ENCODE results near the gene NOL8.

Gene NOL8

GRCh38 chr9:92325269-92325990 lies at the start of gene NOL8, which contains the start of gene CENPP:
Gene NOL8, minus strand, starts transcription at chr9:92325350. Its CDS starts 1,189 bp downstream, at chr9:92324161.
Gene CENPP, plus strand, starts transcription at chr9:92325953.
- peak; percentile 74 for DNase-seq

- DNase-seq, result no peak
These were observed 48.0 kb upstream of the NOL8 start for GRCh38 chr9:92373167-92373566.

- no peak for DNase-seq
These were observed 43.9 kb upstream of the NOL8 start for GRCh38 chr9:92369075-92369474.

- DNase-seq, result no peak
These were observed 34.9 kb upstream of the NOL8 start for GRCh38 chr9:92360083-92360482.

DNA sequence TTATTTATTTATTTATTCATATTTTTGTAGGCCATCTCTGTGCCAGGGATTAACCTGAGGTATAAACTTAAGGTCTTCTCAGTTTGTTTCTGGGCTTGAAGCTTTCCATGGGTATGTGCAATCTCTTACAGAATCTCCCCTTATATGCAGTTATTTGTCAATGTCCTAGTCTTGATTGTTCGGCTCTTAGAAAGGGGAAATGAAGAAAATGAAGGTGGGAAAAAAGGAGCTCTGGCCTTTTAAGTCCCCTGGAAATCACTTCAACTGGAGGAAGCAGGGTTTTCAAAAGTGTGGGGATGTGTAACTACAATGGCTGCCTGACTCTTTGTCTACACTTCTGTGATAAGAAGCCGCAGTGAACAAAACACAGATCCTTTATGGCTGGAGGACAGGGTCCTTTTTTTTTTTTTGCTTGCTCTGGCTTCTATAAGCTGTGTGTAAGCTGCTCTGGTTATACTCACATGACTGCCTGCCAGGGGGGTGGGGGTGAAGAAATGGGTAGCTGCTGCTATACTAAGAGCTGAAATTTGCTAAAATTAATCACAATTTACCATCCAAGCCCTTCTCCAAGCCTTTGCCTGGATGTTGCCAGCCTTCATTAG lies 34.3 kb upstream of the NOL8 start:
- no peak for DNase-seq

GRCh38 chr9:92353051-92353450 lies 27.9 kb upstream of the NOL8 start:
- no peak for DNase-seq

DNA sequence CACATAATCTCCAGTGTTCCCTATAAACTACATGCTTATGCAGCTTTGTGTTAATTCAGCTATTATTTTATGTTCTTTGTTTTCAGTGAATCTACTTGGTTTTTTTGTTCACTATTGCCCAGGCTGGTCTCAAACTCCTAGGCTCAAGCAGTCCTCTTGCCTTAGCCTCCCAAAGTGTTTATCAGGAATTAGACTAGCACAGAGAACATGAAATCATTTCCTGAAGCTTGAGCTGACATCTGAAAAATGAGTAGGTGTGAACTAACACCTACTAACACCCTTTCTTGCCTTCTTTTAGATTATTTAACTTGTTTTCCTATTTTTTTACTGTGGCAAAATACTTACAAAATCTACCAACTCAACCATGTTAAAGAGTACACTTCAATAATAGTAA lies 25.6 kb upstream of the NOL8 start:
- DNase-seq, result no peak

DNA sequence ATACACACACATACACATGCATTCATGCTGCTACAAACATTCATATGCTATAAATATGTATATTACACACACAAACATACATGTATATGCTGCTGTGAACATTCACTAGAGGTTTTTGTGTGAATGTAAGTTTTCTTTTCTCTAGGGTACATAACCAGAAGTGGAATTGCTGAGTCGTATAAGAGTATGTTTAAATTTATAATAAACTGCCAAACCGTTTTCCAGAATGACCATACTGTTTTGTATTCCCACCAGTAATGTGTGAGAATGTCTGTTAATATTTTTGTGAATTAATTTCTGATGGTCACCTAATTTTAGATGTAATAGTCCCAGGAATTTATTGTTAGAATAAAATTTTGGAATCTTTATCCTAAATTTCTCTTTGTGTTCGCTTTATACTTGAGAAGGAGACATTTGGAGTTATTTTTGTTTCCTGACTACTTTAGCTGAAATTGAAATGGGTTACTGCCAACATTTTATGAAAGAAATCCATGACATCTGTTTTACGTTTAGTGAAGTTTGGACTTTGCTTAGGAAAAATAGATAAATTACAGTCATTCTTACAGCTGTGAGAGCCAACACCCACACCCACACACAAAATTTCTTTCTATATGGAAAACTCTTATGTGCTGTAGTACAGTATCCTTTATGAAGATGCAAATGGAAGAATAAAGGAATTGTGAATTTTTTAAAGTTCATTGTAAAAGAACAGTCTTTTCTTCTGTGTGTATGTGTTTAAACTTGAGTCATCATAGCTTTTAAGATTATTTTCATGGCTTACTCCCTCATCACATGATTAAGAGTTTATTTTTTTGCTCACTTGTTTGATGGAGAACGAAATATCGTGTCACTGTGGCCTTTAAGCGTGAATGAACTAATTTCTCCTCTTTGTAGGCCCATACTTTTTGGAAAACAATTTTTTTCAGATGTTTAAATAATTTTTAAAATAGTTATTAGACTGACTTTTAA lies 24.9 kb upstream of the NOL8 start:
- DNase-seq, result no peak

DNA sequence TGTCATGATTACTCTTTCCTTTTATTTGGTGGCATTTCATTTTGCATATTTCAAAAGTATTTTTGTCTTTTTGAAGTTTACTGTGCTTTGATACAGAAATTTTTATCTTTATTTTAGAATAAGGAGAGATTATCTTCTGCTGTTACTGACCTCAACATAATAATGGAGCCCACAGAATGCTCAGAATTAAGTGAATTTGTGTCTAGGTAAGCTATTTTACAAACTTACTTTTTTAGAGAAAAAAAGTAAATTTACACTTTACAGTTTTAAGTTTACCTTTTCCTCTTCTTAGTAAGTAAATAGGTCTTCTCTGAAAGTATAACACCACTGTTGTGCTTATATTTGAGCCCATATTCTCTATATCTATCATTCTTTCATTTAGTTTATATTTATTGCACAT lies 20.4 kb upstream of the NOL8 start:
- no peak for DNase-seq

DNA sequence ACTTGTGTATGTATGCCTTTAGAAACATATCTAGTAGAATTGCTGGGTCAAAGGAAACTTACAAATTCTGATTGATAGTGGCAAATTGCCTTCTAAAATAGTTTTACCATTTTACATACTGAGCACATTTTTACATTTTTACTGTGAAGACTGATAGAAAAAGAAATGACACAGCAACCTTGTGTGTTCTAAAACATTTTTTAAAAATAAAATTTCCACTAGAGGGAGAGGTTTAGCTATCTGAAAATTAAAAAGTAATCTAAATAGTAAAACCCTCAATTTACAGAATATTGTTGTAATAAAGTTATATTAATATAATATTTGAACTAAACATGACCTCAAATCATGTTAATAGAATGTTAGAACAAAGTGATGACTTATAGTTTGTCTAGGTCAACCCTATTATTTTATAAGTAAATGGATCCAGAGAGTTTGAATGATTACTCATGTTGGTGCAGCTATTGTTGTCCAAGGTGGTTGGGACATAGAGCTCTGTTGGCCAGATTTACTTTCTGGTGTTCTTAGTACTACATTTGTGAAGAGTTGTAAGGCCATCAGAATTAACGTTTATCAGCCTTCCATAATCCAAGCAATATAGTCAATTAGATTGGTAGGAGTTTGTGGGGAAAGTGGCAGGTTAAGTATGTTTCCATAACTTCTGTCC lies 17.8 kb upstream of the NOL8 start:
- no peak for DNase-seq

GRCh38 chr9:92341578-92341977 lies 16.4 kb upstream of the NOL8 start:
- no peak for DNase-seq

GRCh38 chr9:92333282-92333634 lies 8.1 kb upstream of the NOL8 start:
- no peak for DNase-seq

GRCh38 chr9:92332577-92333281 lies 7.6 kb upstream of the NOL8 start:
- DNase-seq, result no peak

DNA sequence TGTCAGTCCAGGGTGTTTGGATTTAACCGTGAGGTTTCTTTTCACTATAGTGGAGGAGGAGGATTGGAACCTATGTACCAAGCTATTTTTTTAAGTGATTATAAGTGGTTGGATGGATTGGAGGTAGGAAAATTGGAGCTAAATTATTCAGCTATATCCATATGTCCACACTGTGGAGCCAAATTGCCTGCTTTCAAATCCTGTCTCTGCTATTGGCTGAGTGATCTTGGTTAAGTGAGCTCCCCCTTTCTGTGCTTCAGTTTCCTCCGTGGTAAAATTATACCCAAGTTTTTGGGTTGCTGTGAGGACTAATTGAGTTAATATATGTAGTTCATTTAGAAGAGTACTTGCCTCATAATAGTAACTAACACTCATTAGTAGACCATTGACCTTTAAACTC lies 3.1 kb upstream of the NOL8 start:
- DNase-seq, result no peak

DNA sequence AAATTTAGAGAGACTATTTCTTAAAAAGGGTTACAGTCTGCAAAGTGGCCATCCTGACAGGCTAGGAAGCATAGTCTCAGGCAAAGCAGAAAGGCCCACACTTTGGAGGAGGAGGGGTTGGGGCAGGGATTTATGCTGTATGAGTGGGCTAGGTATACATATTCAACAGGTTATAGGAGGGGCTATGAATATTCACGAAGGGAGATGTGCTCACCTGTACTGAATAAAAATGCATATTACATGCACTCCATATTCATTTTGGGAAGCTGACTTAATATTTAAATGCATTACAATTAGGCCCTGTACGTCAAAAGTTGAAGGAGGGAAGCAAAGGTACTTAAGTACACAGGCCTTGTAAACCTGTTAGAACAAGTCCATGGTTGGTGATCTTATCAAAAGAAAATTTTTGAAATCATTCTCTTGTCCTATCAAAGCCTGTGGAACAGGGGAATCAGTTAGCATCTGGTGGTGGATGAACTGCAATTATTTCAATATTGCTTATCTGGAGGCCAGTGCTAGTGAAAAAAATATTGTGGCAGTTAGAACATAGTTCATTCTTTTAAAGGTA lies 2.2 kb upstream of the NOL8 start:
- no peak for DNase-seq

- no peak for DNase-seq
These were observed 896 bp upstream of the NOL8 start for GRCh38 chr9:92325991-92326500.

DNA sequence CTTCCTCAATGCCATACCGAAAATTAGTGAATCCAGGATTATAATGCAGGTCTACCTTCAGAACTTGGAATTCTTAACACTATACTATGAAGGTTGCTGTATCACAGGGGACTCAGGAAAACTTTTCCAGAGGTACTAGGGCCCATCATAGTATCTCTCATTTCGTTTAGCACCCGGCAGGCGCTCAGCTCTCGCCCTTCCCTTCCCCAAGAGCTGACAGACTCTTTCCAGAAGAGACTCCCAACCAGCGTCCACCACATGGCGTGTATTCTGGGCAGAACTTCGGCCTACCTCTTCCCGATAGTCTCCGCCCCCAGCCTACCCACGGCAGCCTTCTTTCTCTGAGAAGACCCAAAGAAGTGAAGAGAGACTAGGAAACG lies 271 bp downstream of the NOL8 start:
- no peak for DNase-seq

- DNase-seq, result no peak
These were observed 719 bp downstream of the NOL8 start for GRCh38 chr9:92324431-92324830.

GRCh38 chr9:92315456-92315855 lies 9.7 kb downstream of the NOL8 start:
- no peak for DNase-seq

- no peak for DNase-seq
These were observed 11.5 kb downstream of the NOL8 start for GRCh38 chr9:92313624-92314012.

- DNase-seq, result no peak
These were observed 12.1 kb downstream of the NOL8 start for GRCh38 chr9:92312887-92313623.
